PC-9 (cell line): Measurements from ENCODE around the gene ATP2C1.

Experiments
- EZH2 ChIP-seq: fragments of 200-600 bp; sonication (generic); IDR thresholded peaks from 2 replicates; pipeline ENCODE4 v1.8.0; 2017; ENCODE audit warnings: antibody characterized with exemption, low read depth
- TF ChIP-seq, protein P1 (sequence below): fragments of 200-600 bp; sonication (generic); conservative IDR thresholded peaks from 2 replicates; pipeline ENCODE4 v1.6.1; 2017; ENCODE audit warnings: mixed run types, antibody characterized with exemption, mild to moderate bottlenecking, moderate library complexity

DNA sequence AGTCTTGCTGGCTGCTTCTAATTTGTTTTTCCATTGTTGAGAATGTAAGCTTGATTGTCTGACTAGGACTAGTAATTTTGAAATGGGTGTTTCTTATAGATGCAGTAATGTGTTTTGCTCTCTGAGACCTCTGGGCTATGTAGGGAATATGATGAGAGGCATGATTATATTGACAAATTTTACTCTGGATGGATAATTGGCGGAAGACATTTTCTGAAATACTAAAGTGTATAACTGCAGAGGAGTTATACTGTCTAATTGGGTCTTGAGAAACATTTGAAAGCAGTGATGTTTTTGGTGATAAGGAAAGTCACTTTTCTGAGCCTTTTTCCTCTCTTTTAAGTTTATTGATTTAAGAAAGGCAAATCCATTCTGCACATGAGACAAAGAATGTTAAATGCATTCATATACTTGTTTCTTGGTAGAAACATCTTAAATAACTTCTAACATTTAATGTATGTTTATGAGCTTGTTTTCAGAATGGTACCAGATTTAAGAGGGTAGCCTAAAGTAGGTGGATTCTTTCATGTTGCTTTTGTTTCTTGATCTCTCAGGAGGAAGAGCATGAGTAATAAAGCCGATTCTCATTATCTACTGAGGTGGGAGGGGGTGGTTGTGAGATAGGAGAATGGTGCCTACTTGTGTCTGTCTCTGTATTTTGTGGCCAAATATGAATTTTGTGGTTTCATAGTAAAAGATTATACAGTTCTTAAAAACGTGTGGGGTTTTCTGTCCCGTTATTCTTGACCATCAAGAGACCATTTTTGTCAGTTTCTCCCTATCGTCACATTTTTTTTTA lies 2.0 kb downstream of the ATP2C1 start:
- TF ChIP-seq, protein P1, sequence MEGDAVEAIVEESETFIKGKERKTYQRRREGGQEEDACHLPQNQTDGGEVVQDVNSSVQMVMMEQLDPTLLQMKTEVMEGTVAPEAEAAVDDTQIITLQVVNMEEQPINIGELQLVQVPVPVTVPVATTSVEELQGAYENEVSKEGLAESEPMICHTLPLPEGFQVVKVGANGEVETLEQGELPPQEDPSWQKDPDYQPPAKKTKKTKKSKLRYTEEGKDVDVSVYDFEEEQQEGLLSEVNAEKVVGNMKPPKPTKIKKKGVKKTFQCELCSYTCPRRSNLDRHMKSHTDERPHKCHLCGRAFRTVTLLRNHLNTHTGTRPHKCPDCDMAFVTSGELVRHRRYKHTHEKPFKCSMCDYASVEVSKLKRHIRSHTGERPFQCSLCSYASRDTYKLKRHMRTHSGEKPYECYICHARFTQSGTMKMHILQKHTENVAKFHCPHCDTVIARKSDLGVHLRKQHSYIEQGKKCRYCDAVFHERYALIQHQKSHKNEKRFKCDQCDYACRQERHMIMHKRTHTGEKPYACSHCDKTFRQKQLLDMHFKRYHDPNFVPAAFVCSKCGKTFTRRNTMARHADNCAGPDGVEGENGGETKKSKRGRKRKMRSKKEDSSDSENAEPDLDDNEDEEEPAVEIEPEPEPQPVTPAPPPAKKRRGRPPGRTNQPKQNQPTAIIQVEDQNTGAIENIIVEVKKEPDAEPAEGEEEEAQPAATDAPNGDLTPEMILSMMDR, result no peak
- TF ChIP-seq EZH2, result no peak
